Measurements from ENCODE around the gene CD99L2.

DNA sequence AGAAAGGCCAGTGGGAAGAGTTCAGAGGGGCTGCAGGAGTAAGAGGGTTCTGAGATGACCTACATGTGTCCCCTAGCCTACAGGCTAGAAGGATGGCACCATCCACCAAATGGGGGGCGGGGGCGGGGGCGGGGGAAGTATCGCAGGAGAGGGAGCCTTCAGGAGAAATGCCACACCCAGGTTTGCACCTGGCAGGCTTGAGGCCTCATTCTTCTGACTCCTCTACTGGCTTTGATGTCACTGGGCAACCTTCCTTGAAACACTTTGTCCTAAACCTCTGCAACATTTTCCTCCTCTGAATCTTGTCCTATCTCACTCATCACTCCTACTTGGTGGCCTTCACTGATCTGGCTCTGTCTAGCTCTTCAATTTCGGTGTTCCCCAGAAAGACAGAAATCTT is 24.0 kb downstream of the CD99L2 start:
- TF ChIP-seq CTCF (IDR thresholded peaks at IDR 0.05; ENCODE audit: low read length) (no peak), EZH2 (IDR thresholded peaks at IDR 0.05; ENCODE audit: borderline replicate concordance, low read length) (no peak)
